ENCODE results near the gene IRF2. TPM values are rescaled to one million over a fixed set of nuclear protein-coding genes. Genes with fewer than 3 reads are reported as not detected.
A peak's percentile ranks its signal among the peaks of the same experiment; 100 is the strongest.

The IRF2 gene
- total RNA-seq, 1 donor from 2014 or later, result 12.6 TPM

GRCh38 chr4:184400891-184401290 lies 73.5 kb downstream of the IRF2 start:
- Mint-ChIP-seq H3K4me3 (no peak overlapping the region), H3K36me3 (ENCODE audit: low read depth) (peaks cover 21% of the 10 kb centered on the region), H3K4me1 (peaks cover 37% of the 10 kb centered on the region), H3K9me3 (no peaks in the 10 kb centered on the region), H3K27ac (ENCODE audit: unreplicated experiment) (peak overlapping the region; percentile 88), H3K27me3 (ENCODE audit: low read depth) (no peaks in the 10 kb centered on the region)
- TF ChIP-seq CTCF (conservative IDR thresholded peaks at IDR 0.05), result no peak
- DNase-seq (ENCODE audit: low read depth, low spot score), result no peak

- H3K9me3 Mint-ChIP-seq, result no peaks in the 10 kb centered on the region
- DNase-seq (ENCODE audit: low read depth, low spot score), result no peak
- H3K4me3 Mint-ChIP-seq, result no peak overlapping the region
- no peak overlapping the region for H3K27ac Mint-ChIP-seq (ENCODE audit: unreplicated experiment)
- no peaks in the 10 kb centered on the region for H3K27me3 Mint-ChIP-seq (ENCODE audit: low read depth)
- no peak for TF ChIP-seq CTCF (conservative IDR thresholded peaks at IDR 0.05)
- peaks cover 19% of the 10 kb centered on the region for H3K36me3 Mint-ChIP-seq (ENCODE audit: low read depth)
- peaks cover 35% of the 10 kb centered on the region for H3K4me1 Mint-ChIP-seq
These were observed 73.9 kb downstream of the IRF2 start for GRCh38 chr4:184400375-184400870.

- H3K27me3 Mint-ChIP-seq (ENCODE audit: low read depth), result no peaks in the 10 kb centered on the region
- no peak overlapping the region for H3K4me3 Mint-ChIP-seq
- DNase-seq (ENCODE audit: low read depth, low spot score), result no peak
- peaks cover 20% of the 10 kb centered on the region for H3K36me3 Mint-ChIP-seq (ENCODE audit: low read depth)
- H3K27ac Mint-ChIP-seq (ENCODE audit: unreplicated experiment), result no peak overlapping the region
- TF ChIP-seq CTCF (conservative IDR thresholded peaks at IDR 0.05), result no peak
- H3K4me1 Mint-ChIP-seq, result peaks cover 33% of the 10 kb centered on the region
- no peaks in the 10 kb centered on the region for H3K9me3 Mint-ChIP-seq
These were observed 74.8 kb downstream of the IRF2 start for GRCh38 chr4:184399512-184399908.

- Mint-ChIP-seq H3K9me3 (no peaks in the 10 kb centered on the region), H3K4me1 (peaks cover 33% of the 10 kb centered on the region), H3K27me3 (ENCODE audit: low read depth) (no peaks in the 10 kb centered on the region), H3K27ac (ENCODE audit: unreplicated experiment) (no peak overlapping the region), H3K4me3 (no peak overlapping the region), H3K36me3 (ENCODE audit: low read depth) (peaks cover 21% of the 10 kb centered on the region)
- TF ChIP-seq CTCF (conservative IDR thresholded peaks at IDR 0.05), result no peak
- DNase-seq (ENCODE audit: low read depth, low spot score), result no peak
These were observed 75.4 kb downstream of the IRF2 start for GRCh38 chr4:184398741-184399511.

- H3K4me3 Mint-ChIP-seq, result no peak overlapping the region
- no peak for TF ChIP-seq CTCF (conservative IDR thresholded peaks at IDR 0.05)
- no peak overlapping the region for H3K27ac Mint-ChIP-seq (ENCODE audit: unreplicated experiment)
- peaks cover 32% of the 10 kb centered on the region for H3K4me1 Mint-ChIP-seq
- no peaks in the 10 kb centered on the region for H3K9me3 Mint-ChIP-seq
- no peaks in the 10 kb centered on the region for H3K27me3 Mint-ChIP-seq (ENCODE audit: low read depth)
- peaks cover 22% of the 10 kb centered on the region for H3K36me3 Mint-ChIP-seq (ENCODE audit: low read depth)
- no peak for DNase-seq (ENCODE audit: low read depth, low spot score)
These were observed 76.7 kb downstream of the IRF2 start for GRCh38 chr4:184397516-184398163.

Measured in neural crest cell (in vitro differentiated cells).